MM.1S (cell line): Measurements from ENCODE around the gene COQ6.

Source experiments
- CTCF ChIP-seq: fragments of 300-600 bp; sonication (generic); IDR thresholded peaks from 2 replicates; pipeline ENCODE4 v1.5.1; 2016; ENCODE audit warnings: antibody characterized with exemption, low read length, mixed read lengths
- EZH2 ChIP-seq: fragments of 300-600 bp; sonication (generic); optimal IDR thresholded peaks from 2 replicates; pipeline ENCODE3; 2017; ENCODE audit warnings: low read depth, mild to moderate bottlenecking, antibody characterized with exemption, low read length, mixed read lengths
- EZH2phosphoT487 ChIP-seq: fragments of 300-600 bp; sonication (generic); IDR thresholded peaks from 2 replicates; pipeline ENCODE4 v1.6.1; 2018; ENCODE audit warnings: antibody characterized with exemption, low read length

- TF ChIP-seq CTCF (no peak), EZH2 (no peak), EZH2phosphoT487 (no peak)
Observed at GRCh38 chr14:73988065-73988464, 38.0 kb downstream of the COQ6 start.
